Measurements from ENCODE around the gene CLN6.
"Not testable (repeated sequence)": the region's sequence is repeated elsewhere in the genome, so short reads cannot be mapped to it uniquely, and the experiment has no call there.

The CLN6 gene

GRCh38 chr15:68188647-68189046 is 40.9 kb downstream of the CLN6 start:
- DNase-seq (ENCODE audit: low spot score) = no peak

GRCh38 chr15:68187559-68187958 is 42.0 kb downstream of the CLN6 start:
- DNase-seq (ENCODE audit: low spot score) = no peak

DNA sequence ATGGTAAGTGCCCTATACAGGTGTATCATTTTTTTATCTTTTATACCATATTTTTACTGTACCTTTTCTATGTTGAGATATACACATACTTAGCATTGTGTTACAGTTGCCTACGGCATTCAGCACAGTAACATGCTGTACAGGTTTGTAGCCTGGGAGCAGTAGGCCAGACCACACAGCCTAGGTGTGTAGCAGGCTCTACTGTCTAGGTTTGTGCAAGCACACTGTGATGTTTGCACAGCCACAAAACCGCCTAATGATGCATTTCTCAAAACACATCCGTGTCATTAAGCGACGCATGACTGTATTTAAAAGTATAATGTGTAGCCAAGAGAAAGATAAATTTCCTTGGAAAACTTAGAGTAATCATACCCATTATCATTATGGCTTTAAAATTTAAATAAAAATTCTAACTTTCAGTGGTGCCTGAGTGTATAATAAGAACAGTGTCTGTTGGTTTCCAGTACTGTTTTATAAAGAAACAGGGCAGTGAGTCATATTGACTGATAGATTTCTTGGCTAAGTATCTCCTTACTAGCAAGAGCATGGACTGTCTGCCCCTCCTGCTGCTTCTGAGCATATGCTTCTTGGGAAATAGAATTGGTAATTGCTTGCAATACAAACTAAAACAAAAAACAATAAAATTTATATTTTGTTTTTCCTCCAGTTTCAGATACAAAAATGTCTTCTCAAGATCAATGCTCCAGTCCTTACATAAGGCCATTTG is 42.7 kb downstream of the CLN6 start:
- no peak for DNase-seq (ENCODE audit: low spot score)

DNA sequence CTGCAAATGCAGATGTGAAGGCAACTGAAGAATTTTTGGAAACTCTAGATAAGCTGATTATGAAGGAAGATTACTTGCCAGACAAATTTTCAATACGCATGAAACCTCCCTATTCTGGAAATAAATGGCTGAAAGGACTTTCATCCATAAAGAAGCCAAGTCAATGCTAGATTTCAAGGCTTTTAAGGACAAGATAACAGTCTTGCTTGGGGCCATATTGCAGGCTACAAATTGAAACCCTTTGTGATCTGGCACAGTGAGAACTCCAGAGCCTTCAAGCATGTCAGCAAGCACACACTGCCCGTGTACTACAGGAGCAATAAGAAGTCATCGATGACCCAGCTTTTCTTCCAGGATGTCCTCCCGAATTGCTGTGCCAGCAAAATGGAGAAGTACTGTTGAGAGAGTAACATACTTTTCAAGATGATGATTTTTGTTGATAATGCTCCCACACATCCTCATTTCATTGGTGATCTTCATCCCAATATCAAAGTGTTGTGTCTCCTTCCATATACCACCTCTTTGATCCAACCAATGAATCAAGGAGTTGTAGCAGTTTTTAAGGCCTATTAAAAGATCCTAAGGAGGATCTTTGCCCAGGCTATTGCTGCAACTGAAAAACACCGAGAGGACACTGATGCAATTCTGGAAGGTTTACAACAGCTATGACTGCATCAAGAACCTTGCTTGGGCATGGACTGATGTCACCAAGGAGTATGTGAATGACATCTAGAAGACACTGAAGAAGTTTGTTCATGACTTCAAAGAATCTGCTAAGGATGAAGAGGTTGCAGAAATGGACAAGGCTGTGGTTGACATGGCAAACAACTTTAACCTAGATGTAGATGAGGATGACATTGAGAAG is 44.7 kb downstream of the CLN6 start:
- DNase-seq (ENCODE audit: low spot score) = no peak

DNA sequence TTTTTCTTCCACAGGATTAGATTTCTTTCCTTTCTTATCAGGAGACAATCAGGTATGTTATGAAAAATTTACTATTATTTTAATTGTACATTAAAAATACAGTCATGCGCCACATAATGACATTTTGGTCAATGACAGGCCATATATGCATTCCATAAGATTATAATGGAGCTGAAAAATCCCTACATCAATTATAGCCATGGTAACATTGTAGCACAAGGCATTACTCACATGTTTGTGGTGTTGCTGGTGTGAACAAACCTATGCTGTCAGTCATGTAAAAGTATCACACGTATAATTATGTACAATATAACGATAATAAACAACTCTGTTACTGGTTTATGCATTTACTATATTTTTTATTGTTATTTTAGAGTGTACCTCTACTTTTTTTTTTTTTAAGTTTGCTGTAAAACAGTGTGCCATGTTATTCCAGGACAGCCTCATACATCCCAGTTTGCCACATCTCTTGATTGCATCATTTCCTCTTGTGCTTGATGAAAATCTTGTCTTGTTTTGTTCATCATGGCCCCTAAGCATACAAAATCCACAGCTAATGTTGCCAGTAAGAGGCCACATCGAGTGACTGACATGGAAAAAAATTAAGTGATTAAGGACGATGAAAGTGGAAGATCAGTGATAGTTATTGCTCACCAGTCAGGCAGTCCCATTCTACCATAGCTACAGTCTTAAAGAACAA is 45.8 kb downstream of the CLN6 start:
- DNase-seq (ENCODE audit: low spot score) = no peak

GRCh38 chr15:68177742-68178141 is 51.8 kb downstream of the CLN6 start:
- DNase-seq (ENCODE audit: low spot score) = no peak

DNA sequence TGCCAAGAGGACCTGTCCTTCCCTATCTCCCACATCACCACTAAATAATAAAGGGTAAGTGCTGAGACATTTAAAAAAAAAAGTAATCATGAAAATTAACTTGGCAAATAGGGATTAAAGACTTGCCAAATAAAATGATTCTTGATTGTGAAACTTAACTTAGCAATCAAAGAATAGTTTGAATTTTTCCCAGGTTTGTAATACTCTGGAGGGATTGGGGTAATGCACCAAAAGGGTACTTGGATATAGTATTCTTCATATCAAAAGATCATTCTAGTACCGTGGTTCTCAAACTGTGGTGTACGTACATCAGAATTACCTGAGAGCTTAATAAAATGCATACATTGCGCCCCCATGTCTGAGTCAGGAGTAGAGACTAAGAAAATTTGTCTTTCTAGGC is 52.9 kb downstream of the CLN6 start:
- DNase-seq (ENCODE audit: low spot score) = no peak

DNA sequence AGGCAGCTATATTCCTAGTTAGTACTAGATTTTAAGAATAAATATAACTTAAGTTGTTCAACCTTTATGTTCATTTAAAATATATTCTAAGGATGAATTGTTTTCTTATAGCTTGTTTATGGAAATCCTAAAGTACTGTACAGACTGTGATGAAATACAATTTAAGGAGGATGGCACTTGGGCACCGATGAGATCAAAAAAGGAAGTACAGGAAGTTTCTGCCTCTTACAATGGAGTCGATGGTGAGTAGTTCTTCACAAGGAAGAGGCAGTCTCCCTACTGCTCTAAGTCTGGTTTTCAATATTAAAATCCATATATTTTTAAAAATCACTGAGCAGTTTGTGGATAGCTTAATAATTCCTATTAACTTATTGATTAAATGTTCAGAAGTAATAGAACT is 54.0 kb downstream of the CLN6 start:
- DNase-seq (ENCODE audit: low spot score) = no peak

DNA sequence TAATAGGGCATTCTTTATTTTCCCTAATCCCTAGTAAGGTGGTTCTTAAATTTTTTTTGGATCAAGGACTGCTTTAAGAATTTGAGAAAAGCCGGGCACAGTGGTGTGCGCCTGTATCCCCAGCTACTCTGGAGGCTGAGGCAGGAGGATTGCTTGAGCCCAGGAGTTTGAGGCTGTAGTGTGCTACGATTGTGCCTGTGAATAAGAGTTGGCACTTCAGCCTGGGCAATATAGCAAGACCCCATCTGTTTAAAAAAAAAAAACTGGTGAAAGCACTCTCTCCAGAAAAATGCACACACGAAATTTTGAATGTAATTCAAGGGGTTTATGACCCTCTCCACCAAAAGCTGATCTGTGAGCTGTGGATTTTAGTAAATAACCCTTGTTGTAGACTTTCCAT is 56.4 kb downstream of the CLN6 start:
- no peak for DNase-seq (ENCODE audit: low spot score)

DNA sequence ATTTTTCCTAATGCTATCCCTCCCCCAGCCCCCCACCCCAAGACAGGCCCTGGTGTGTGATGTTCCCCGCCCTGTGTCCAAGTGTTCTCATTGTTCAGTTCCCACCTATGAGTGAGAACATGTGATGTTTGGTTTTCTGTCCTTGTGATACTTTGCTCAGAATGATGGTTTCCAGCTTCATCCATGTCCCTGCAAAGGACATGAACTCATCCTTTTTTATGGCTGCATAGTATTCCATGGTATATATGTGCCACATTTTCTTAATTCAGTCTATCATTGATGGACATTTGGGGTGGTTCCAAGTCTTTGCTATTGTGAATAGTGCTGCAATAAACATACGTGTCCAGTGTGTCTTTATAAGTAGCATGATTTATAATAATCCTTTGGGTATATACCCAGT is 57.5 kb downstream of the CLN6 start:
- DNase-seq (ENCODE audit: low spot score) = not testable (repeated sequence)

GRCh38 chr15:68166847-68167246 is 62.7 kb downstream of the CLN6 start:
- DNase-seq (ENCODE audit: low spot score) = no peak

- no peak for DNase-seq (ENCODE audit: low spot score)
These were observed 66.3 kb downstream of the CLN6 start for GRCh38 chr15:68163191-68163590.

DNA sequence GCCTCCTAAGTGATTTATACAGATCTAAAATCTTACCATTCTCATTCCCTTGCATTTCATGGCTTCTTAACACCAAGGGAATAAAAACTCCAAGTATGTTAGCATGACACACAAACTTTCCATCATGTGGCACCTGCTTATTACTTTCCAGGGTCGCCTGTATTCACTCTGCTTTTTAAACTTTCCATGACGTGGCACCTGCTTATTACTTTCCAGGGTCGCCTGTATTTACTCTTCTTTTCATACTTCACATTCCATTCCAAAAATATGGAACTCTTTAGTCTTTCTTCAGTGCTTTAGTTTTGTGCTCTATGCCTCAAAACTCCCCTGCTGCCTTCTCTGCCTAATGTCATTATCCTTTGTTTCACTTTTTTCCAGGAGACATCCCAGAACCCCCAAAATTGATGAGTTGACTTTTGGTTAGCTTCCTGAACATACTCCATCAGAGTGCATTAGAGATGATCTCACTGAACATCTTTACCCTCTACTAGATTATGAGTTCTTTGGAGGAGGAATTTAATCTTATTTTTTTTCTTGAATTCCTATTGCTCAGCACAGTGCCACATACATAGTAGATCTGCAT is 71.4 kb downstream of the CLN6 start:
- DNase-seq (ENCODE audit: low spot score) = no peak

- no peak for DNase-seq (ENCODE audit: low spot score)
These were observed 72.5 kb downstream of the CLN6 start for GRCh38 chr15:68157074-68157473.
